GM21717 (cell line): ENCODE measurements around the gene HTRA3.

ENCODE experiments used
- ATAC-seq: cut with Tn5 transposase; IDR thresholded peaks from one replicate; pipeline ENCODE4 v1.9.1; 2021; ENCODE audit warnings: mild to moderate bottlenecking, moderate library complexity; ENCODE audit not compliant: unreplicated experiment

Gene HTRA3

DNA sequence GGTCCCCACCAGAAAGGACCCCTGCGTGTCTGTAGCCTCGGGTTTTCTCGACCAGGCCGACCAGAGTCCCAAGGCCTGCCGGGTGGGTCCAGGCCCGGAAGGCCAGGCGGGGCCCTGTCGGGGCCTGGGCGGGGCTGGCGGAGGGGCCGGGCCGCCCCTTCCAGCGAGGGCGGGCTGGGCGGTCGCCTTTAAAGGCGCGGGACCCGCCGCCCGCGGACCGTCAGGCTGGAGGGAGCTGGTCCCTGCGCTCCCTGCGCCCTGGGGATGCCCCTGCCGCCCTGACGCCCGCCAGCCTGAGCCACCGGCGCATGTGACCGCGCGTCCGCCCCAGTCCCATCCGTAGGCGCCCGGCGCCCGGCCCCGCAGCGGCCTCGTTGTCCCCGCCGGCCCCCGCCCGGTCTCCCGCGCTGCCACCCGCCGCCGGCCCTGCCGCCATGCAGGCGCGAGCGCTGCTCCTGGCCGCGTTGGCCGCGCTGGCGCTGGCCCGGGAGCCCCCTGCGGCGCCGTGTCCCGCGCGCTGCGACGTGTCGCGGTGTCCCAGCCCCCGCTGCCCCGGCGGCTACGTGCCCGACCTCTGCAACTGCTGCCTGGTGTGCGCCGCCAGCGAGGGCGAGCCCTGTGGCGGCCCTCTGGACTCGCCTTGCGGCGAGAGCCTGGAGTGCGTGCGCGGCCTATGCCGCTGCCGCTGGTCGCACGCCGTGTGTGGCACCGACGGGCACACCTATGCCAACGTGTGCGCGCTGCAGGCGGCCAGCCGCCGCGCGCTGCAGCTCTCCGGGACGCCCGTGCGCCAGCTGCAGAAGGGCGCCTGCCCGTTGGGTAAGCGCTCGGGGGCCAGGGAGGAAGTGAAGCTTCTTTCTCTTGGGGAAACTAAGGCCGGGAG is at the start of gene HTRA3:
Gene HTRA3, plus strand, starts transcription at position 220 of the 883 bp plus-strand sequence. Its CDS starts 215 bp downstream, at position 435.
- no peak for ATAC-seq

DNA sequence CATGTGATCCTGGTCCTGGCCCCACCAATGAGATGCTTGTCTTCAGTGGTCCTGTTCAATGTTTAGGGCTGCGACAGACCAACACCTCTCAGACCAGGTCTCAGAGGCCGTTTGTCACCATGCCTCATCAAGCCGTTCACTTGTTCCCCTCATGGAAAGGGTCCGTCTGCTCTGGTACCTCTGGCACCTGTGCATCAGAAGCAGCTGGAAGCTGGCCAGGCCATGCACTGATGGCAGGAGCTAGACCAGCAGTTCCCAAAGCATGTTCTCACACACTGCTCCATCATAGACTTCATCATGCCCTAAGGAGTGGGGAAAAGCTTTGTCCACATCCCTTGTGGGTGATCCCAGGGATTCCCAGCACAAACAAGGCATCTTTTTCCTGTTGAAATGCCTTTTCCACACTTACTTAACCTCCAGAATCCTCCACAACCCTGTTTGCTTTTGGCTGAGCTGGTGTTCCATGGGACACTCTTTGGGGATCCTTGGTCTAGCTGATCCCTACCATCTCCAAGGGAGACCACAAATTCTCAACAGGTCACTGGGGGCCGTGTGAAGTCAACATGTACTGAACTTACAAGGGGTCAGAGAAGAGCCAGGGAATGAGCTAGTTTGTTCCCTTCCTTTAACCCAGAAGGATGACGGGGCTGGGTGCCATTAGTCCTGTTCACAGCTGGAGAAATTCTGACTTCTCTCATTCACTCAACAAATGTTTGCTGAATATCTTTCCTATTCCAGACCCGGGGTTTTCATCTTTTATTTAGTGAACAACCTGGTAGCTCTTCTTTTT is 48.7 kb upstream of the HTRA3 start:
- ATAC-seq = no peak

DNA sequence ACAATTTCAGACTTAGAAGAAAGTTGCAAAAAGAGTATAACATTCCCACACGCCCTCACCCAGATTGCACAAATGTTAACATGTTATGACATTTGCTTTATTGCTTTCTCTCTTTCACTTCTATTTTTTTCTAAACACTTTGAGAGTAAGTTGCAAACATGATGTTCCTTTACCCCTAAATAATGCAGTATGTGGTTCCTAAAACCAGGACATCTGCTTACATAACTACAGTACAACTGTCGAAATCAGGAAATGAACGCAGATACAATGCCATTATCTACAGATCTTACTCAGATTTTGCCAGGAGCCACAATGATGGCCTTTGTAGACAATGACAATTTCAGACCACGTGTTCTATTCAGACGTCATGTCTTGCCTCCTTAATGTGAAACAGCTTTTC is 48.1 kb upstream of the HTRA3 start:
- no peak for ATAC-seq

DNA sequence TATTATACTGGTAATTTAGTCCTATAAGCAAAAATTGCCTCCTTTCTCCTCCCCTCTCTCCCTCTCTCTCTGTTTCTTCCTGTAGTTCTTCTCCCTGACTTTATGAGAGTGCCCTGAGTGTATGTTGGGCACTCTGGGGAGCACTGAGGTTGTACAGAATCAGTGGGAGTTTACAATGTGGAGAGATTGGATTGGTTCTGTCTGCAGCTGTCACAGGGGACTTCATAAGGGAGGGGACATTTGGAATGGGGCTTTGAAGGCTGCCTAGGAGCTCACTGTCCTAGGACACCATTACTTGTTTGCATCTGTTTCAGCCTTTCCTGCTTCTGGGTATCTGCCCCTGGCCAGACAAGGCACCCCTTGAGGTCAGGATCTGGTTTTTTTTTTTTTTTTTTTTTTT is 47.6 kb upstream of the HTRA3 start:
- ATAC-seq = no peak

GRCh38 chr4:8222609-8223388 is 46.8 kb upstream of the HTRA3 start:
- no peak for ATAC-seq

- no peak for ATAC-seq
These were observed 45.1 kb upstream of the HTRA3 start for GRCh38 chr4:8224267-8224974.

DNA sequence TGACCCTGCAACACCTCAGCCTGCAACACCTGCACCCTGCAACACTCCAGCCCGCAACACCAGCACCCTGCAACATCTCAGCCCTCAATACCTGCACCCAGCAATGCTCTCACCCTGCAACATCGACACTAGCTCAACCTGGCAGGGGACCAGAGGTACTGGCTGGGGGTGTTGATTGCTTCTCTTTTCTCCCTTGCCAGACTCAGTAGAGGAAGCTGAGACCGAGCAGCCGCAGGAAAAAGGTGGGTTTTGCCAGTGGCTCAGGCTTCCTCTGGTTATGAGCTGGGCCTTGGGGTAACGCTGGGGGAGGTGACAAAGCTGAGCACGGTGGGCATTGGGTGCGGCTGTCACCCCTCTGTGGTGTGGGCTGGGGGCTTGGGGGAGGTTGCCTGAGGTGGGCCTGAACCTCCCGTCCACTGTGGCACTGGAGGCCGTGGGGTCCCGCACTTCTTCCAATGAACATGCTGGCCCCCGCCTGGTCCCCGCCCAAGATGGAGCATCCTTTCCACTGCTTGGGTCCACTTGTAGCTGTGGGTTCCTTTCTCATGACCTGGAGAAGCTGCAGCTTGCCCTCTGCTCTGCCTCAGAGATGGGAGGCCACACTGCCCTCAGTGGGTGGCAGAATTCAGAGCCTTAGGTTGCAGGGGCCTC is 44.5 kb upstream of the HTRA3 start:
- no peak for ATAC-seq

DNA sequence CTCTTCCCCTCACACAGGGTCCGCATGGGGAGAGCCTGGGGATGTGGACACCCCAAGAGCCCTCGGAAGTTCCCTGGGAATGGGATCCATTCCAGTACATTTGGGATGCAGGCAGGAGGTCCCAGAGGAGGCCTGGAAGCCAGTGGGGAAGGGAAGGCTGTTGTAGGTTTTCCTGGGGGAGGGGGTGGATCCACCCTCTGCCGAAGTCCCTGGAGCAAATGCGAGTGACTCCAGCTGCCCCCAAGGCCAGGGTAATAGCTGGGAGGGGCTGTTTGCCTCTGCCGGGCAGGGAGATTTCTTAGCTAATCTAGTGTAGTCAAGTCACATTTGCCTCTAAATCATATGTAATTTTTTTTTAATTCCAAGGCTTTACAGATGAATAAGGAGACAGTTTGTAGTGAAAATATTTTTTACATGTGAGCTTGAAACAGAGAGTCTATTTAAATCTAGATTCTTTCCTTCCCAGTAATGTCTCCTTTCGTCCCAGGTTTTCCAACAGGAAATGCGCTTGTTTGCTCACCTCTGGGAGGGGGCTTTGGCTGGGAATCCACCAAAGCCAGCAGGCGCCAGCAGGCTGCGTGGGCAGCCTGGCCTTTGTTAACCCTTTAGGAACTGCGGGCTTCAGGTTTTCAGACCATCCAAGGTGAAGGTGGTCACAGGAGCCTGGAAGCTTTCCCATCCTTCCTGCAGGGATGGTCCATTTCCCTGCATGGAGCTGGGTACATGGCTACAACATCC is 43.7 kb upstream of the HTRA3 start:
- ATAC-seq = no peak

DNA sequence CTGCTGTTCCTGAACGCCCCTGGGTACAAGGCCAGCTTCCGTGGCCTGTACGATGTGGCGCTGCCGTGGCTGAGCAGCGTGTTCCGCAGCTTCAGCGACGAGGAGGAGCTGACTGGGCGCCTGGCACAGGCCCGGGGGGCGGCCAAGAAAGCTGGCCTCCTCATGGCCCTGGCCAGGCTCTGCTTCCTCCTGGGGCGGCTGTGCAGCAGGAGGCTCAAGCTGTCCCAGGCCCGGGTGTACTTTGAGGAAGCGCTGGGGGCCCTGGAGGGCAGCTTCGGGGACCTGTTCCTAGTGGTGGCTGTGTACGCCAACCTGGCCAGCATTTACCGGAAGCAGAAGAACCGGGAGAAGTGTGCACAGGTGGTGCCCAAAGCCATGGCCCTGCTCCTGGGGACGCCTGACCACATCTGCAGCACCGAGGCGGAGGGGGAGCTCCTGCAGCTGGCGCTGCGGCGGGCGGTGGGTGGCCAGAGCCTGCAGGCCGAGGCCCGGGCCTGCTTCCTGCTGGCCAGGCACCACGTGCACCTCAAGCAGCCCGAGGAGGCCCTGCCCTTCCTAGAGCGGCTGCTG is 42.3 kb upstream of the HTRA3 start:
- ATAC-seq = no peak

GRCh38 chr4:8227771-8228318 is 41.7 kb upstream of the HTRA3 start:
- no peak for ATAC-seq

- peak; percentile 74 for ATAC-seq
These were observed 41.0 kb upstream of the HTRA3 start for GRCh38 chr4:8228319-8229250.

GRCh38 chr4:8229331-8229975 is 40.1 kb upstream of the HTRA3 start:
- ATAC-seq = no peak

DNA sequence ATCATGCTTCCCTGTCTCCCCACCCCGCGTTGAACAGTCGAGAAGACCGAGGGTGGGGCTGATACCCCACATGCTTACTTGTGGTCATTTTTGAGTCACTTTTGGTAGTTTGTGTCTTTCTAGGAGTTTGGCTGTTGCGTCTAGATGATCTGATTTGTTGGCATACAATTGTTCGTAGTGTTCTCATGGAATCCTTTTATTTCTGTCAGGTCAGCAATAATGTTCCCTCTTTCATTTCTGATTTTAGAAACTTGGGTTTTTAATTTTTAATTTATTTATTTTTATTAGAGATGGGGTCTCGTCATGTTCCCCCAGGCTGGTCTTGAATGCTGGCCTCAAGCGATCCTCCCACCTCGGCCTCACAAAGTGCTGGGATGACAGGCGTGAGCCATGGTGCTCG is 39.5 kb upstream of the HTRA3 start:
- ATAC-seq = no peak

GRCh38 chr4:8230891-8231290 is 38.7 kb upstream of the HTRA3 start:
- no peak for ATAC-seq

GRCh38 chr4:8231551-8232049 is 38.0 kb upstream of the HTRA3 start:
- ATAC-seq = no peak

GRCh38 chr4:8232748-8233147 is 36.8 kb upstream of the HTRA3 start:
- ATAC-seq = no peak
